GM19395 (cell line): ENCODE data around the gene SIK3.
A peak's percentile ranks its signal among the peaks of the same experiment; 100 is the strongest.

ENCODE experiments used
- ATAC-seq: cut with Tn5 transposase; IDR thresholded peaks from one replicate; pipeline ENCODE4 v1.9.1; 2021; ENCODE audit warnings: mild to moderate bottlenecking, moderate library complexity; ENCODE audit not compliant: unreplicated experiment

The SIK3 gene

GRCh38 chr11:116973270-116973669, 125.0 kb downstream of the SIK3 start:
- no peak for ATAC-seq

GRCh38 chr11:116972691-116973090, 125.5 kb downstream of the SIK3 start:
- ATAC-seq = no peak

GRCh38 chr11:116970485-116971292, 127.5 kb downstream of the SIK3 start:
- ATAC-seq = no peak

- no peak for ATAC-seq
Measured at GRCh38 chr11:116969694-116970093, 128.5 kb downstream of the SIK3 start.

- no peak for ATAC-seq
Measured at GRCh38 chr11:116964269-116964668, 134.0 kb downstream of the SIK3 start.

GRCh38 chr11:116963813-116964212, 134.4 kb downstream of the SIK3 start:
- ATAC-seq = no peak

GRCh38 chr11:116962108-116962507, 136.1 kb downstream of the SIK3 start:
- ATAC-seq = no peak

GRCh38 chr11:116960930-116961329, 137.3 kb downstream of the SIK3 start:
- no peak for ATAC-seq

GRCh38 chr11:116958246-116958645, 140.0 kb downstream of the SIK3 start:
- no peak for ATAC-seq

GRCh38 chr11:116955949-116956348, 142.3 kb downstream of the SIK3 start:
- ATAC-seq = no peak

- no peak for ATAC-seq
Measured at GRCh38 chr11:116955548-116955947, 142.7 kb downstream of the SIK3 start.

GRCh38 chr11:116953530-116954285, 144.5 kb downstream of the SIK3 start:
- ATAC-seq = no peak

- no peak for ATAC-seq
Measured at GRCh38 chr11:116951762-116952161, 146.5 kb downstream of the SIK3 start.

GRCh38 chr11:116950210-116950609, 148.0 kb downstream of the SIK3 start:
- ATAC-seq = no peak

- peak; percentile 58 for ATAC-seq
Measured at GRCh38 chr11:116948391-116948790, 149.8 kb downstream of the SIK3 start.

GRCh38 chr11:116946414-116946813, 151.8 kb downstream of the SIK3 start:
- ATAC-seq = no peak

GRCh38 chr11:116939499-116939898, 158.7 kb downstream of the SIK3 start:
- no peak for ATAC-seq

GRCh38 chr11:116938471-116939070, 159.7 kb downstream of the SIK3 start:
- ATAC-seq = no peak

GRCh38 chr11:116936754-116937446, 161.3 kb downstream of the SIK3 start:
- no peak for ATAC-seq

GRCh38 chr11:116935514-116935913, 162.7 kb downstream of the SIK3 start:
- no peak for ATAC-seq

- no peak for ATAC-seq
Measured at GRCh38 chr11:116935089-116935488, 163.1 kb downstream of the SIK3 start.
